Globus pallidus (tissue), 1 donor: Measurements from ENCODE around the gene SAC3D1.

Experiments used
- DNase-seq: peaks from one replicate; pipeline ENCODE4 v3.0.0-alpha.2; 2015; ENCODE audit warnings: low spot score

Gene SAC3D1

DNA sequence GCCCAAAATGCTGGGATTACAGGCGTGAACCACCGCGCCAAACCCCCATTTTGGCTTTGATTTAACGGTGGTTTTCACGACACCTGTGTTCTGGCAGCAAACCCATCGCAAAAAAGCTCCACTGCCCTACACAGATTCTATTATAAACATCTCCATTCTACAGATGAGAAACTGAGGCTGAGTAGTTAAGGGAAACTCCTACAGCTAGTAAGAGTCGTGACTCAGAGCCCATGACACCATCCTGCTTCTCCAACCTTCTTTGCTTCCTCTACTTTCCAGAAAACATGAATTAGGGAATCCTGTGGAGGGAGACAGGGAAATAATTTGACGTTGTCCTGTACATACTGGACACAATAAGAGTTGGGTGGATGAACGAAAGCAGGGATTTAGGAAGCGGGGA is 14.2 kb upstream of the SAC3D1 start:
- no peak for DNase-seq

- peak; percentile 96 for DNase-seq
Measured at GRCh38 chr11:65027213-65028067, 13.6 kb upstream of the SAC3D1 start, which contains the start of gene SNX15. Gene SNX15, plus strand, starts transcription at chr11:65027439. Its CDS starts 99 bp downstream, at chr11:65027538.

DNA sequence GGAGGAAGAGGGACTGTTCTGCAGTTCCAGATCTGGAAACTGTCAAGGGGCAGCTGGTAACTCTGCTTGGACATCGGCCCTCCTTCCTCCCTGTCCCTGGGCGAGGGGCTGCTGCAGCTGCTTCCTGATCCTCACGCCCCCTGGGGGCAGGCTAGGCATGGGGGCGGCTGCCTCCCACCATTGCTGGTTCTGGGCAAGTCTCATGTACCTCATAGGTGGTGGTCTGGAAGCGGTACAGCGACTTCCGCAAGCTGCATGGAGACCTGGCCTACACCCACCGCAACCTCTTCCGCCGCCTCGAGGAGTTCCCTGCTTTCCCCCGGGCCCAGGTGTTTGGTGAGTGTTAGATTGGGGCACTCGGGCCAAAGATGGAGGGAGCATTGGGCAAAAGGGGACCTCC is 8.8 kb upstream of the SAC3D1 start:
- DNase-seq: no peak

DNA sequence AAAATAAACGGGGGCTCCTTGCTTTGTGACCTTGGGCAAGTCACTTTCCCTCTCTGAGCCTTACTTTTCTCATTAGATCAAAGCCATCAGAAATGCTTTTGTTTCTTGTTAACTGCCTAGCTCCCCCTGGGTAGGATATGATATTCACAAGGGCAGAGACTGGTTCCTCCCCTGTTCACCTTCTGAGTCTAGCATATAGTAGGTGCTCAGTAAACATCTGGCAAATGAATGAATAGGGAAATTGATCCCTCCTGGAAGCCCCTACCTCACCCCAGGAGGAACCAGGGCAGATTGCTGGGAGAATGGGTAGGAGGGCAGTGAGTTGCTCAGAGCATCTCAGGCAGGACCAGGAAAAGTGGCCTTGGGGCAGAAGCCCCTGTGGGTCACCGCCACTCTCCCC is 6.6 kb upstream of the SAC3D1 start:
- DNase-seq: no peak

DNA sequence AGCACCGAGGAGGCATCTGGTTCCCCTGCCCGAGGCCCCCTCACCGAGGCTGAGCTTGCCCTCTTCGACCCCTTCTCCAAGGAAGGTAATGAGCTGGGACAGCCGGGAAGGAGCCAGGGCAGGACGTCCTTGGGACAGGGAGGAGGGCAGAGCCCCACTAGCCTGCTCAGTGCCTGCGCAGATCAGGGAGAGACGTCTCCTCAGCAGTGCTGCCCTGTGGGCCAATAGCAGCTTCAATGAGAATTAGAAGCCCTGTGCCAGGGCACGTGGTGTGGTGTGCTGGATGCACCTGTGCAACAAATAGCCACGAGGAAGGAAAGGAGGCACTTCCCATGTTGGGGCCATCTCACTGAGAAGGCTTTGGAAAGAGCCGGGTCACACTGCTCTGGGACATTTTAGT is 5.4 kb upstream of the SAC3D1 start:
- DNase-seq: no peak

DNA sequence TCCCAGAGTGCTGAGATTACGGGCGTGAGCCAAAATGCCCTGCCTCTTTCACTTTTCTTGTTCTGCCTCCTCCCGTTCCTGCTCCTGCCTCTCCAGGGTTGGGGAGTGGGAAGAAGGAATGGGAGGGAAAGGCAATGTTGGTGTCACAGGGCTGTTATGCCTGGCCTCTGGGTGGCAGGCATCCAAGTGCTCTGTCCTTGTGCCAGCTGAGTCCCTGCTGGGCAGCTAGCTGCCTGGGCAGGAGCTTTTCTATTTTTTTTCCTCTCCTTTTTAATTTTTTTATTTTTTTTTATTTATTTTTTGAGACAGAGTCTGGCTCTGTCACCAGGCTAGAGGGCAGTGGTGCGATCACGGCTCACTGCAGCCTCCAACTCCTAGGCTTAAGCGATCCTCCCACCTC is 4.1 kb upstream of the SAC3D1 start:
- peak; percentile 75 for DNase-seq

DNA sequence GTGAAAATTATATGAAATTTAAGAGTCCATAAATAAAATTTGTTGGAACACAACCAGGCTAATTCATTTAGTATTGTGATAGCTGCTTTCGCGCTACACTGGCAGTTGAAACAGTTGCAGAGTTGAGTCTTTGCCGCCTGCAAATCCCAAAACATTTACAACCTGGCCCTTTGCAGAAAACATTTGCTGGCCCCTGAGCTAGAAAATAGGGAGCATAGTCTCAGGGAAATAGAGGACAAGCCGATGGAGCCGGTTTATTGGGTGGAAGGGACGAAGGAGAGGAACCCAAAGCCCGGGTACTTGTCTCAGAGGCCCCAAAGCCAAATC is 527 bp upstream of the SAC3D1 start:
- no peak for DNase-seq

DNA sequence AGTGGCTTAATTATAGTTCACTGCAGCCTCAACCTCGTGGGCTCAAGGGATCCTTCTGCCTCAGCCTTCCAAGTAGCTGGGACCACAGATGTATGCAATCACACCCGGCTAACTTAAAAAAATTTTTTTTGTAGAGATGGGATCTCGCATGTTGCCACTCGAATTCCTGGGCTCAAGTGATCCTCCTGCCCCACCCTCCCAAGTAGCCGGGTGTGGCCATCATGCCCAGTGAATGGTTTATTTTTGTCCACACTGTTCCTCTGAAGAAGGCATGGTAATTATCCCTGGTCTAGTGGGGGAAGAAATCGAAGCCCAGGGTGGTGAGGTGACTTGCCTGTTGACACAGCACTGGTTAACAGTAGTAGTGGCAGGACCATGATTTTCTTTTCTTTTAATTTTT is 1.9 kb downstream of the SAC3D1 start:
- no peak for DNase-seq

DNA sequence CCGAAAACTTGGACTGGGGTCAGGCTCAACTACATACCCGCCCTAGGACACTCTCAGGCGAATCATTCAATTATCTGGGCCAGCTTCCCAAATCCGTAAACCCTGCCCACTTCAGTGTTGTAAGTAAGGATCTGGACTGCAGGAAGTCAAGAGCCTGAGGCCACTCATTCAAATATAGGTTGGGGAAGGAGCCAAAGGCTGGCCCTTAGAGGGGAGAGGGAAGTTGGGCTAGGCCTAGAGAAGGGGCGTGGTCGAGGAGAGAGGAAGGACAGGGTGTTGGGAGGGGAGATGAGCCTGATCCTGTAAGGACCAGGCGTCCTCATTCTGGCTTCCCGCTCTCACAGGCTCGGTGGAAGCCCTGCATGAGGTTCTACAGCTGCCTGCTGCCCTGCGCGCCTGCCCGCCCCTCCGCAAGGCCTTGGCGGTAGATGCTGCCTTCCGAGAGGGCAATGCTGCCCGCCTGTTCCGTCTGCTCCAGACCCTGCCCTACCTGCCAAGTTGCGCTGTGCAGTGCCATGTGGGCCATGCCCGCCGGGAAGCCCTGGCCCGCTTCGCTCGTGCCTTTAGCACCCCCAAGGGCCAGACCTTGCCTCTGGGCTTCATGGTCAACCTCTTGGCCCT is 3.0 kb downstream of the SAC3D1 start:
- DNase-seq: peak; percentile 47

GRCh38 chr11:65045061-65045460 is 4.1 kb downstream of the SAC3D1 start:
- DNase-seq: no peak

DNA sequence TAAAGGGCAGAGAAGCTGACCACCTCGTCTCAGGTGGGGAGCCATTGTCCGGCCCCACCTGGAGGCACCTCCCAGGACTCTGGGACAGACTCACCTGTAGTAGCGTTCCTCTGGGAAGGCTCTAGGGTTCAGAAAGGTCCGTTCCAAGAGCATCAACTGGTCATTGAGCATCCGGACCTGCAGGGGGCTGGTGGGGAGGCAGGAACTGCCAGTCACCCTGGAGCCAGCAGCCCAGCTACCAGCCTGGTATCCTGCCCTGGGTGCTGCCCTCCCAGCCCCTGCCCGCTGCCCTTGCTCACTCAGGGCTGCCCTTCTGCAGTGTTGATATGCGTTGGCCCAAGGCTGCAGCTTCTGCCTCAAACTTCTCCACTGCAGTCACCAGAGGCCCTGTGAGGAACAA is 4.7 kb downstream of the SAC3D1 start:
- DNase-seq: no peak

DNA sequence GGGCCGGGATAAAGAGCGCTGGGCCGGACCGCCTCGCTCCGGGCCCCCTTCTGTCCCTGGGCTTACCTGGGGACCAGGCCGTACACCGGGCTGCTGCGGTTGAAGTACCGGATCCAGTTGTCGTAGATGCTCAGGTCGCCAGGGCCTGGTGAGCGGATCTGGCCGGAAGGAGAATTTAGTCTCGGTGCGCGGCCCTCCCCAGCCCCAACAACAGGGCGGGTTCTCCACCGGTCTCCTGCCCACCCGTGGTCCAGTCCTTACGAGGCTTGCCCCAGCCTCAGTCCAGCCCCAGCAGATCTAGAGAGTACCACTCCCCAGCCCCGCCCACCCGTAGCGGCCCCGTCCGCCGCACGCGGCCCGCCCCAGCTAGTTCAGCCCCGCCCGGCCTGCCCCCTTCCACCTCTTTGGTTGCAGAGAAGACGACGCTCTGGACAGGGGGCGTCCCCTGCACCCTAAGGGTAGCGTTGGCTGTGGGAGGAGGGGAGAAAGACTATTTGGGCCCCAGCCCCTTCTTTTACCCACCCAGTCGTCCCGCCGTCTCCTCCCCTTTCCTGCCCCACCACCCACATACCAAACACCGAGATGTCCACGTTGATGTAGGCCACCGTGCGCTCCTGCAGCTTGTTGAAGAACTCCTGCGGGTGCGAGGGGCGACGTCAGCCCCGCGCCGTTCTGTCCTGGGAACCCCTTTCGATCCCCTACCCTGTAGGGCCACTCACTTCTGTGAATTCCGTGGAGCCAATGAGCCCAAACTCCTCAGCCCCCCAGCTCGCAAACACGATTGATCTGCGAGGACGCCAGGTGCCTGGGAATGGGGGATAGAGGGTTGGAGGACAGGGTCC is 6.8 kb downstream of the SAC3D1 start:
- no peak for DNase-seq

DNA sequence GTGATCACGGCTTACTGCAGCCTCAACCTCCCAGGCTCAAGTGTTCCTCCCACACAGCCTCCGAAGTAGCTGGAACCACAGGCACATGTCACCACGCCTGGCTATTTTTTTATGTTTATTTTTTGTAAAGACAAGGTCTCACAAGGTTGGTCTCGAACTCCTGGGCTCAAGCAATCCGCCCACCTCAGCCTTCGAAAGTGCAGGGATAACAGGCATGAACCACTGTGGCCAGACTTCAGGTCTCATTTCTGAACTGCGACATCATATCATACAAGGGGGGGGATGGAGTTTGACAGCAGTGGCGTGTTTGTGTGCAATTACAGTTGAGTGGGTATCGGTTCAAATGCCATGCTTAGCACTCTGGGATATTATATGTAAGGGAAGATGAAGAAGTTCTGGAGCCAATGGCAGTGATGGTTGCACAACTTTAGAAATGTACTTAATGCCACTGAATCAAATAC is 10.4 kb downstream of the SAC3D1 start:
- DNase-seq: no peak

DNA sequence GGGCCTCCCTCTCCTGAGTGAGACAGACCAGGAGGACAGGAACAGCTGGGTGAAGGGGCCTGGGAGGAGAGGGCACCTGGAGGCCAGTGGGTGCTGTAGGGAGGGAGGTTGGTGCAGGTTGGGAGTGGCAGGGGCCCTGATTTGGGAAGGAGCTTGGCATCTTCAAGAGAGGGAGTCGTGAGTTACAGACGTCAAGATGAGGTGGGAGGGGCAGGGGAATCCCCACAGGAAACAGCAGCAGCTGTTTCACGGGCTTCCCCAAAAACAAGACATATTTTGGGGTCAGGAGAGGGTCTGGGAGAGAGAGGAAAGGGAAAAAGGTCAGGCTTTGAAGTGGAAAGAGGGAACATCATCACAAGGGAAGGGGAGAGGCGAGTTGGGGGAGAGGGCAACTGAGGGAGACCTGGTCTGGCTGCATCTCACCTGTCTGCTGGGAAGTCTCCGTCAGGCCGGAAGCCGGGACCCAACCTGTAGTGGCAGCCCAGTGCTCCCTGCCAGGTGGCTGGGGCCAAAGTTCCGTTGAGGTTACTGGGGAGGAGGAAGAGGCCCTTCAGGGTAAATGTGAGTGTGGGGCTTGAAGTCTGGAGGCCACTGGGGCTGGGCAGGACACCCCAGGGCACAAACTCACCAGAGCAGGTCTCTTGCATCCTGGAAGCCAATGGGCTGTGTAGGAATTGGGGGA is 13.0 kb downstream of the SAC3D1 start:
- DNase-seq: no peak

- DNase-seq: no peak
Measured at GRCh38 chr11:65055538-65055937, 14.5 kb downstream of the SAC3D1 start.

- no peak for DNase-seq
Measured at GRCh38 chr11:65056999-65057398, 16.0 kb downstream of the SAC3D1 start.

GRCh38 chr11:65057526-65057925 is 16.5 kb downstream of the SAC3D1 start:
- no peak for DNase-seq

- no peak for DNase-seq
Measured at GRCh38 chr11:65058012-65058411, 17.0 kb downstream of the SAC3D1 start.

DNA sequence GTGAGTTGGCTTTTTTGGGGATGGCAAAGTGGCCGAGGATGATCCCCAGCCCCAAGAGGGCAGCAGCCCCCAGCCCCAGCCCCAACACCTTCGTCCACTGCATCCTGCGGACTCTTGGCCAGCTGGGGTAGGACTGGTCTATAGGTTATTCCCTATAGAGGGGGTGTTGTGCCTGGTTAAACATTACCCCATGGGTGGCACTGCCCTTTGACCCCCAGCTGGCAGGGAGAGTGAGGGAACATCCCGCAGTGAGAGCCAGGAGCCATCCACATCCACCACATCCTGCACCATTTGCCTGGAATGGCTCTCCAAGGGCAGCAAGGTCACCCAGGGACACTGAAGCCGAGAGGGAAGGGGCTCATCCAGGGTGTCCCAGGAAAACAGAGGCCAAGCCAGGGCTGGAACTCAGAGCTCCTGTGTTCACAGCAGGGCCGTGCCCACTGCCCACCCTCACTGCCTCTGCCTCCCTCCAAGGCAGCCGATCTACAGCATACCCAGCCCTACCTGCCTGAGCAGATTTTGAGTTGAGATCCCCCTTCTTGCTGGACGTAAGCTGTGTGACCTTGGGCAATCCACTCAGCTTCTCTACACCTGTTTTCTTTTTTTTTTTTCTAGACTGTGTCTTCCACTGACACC is 17.5 kb downstream of the SAC3D1 start, which contains the start of gene NAALADL1:
TSS of gene NAALADL1 (minus strand) at position 135 of the 636 bp plus-strand sequence. CDS start at position 103, 32 bp downstream.
- no peak for DNase-seq

GRCh38 chr11:65059523-65059922 is 18.5 kb downstream of the SAC3D1 start:
- no peak for DNase-seq
